Astrocyte of the spinal cord (primary cell): ENCODE measurements around the gene RFT1.

Source experiments
- DNase-seq: peaks from one replicate; pipeline ENCODE4 v3.0.0; 2011; ENCODE audit warnings: low read depth, low spot score
- H3K4me3 ChIP-seq: 2 replicates; pipeline ENCODE4 v1.5.1; 2011; ENCODE audit warnings: low read depth, mild to moderate bottlenecking, low read length, moderate library complexity
- CTCF ChIP-seq: IDR thresholded peaks from 2 replicates; pipeline ENCODE4 v1.5.1; 2012; ENCODE audit warnings: low read depth, mild to moderate bottlenecking, low read length, inconsistent platforms
- in situ Hi-C: cut with HindIII; loops from 2 replicates; pipeline ENCODE4 v1.10.0; 2017; ENCODE audit warnings: low sequenced_read_pairs

RFT1 gene

GRCh38 chr3:53075743-53076140 lies 54.5 kb downstream of the RFT1 start:
- in situ Hi-C loops = no loop called here
- TF ChIP-seq CTCF = no peak
- DNase-seq = no peak
- H3K4me3 ChIP-seq = no peak overlapping the region

- no peak for TF ChIP-seq CTCF
- DNase-seq = no peak
- in situ Hi-C loops = no loop called here
- H3K4me3 ChIP-seq = no peak overlapping the region
These were observed 55.2 kb downstream of the RFT1 start for GRCh38 chr3:53074761-53075742.

- no peak overlapping the region for H3K4me3 ChIP-seq
- in situ Hi-C loops = no loop called here
- TF ChIP-seq CTCF = no peak
- DNase-seq = no peak
These were observed 55.9 kb downstream of the RFT1 start for GRCh38 chr3:53074366-53074696.

- no peak for DNase-seq
- H3K4me3 ChIP-seq = no peak overlapping the region
- in situ Hi-C loops = no loop called here
- TF ChIP-seq CTCF = no peak
These were observed 56.5 kb downstream of the RFT1 start for GRCh38 chr3:53073553-53074365.

GRCh38 chr3:53072653-53073552 lies 57.3 kb downstream of the RFT1 start:
- DNase-seq = peak; percentile 65

More at GRCh38 chr3:53072653-53073552, 57.3 kb downstream of the RFT1 start:
- peak; percentile 95 for TF ChIP-seq CTCF
- peak overlapping the region; percentile 42 for H3K4me3 ChIP-seq
- in situ Hi-C loops = no loop called here
